Uterus (tissue), 2 donors: ENCODE results near the gene SNX14.

Source experiments
- POLR2A ChIP-seq, 2 donors: fragments of 450-650 bp; IDR thresholded peaks; one replicate each; pipeline ENCODE4 v1.6.1; 2016; ENCODE audit warnings: antibody characterized with exemption in 2 of 2, mild to moderate bottlenecking in 1 of 2, moderate library complexity in 1 of 2
- TF ChIP-seq, protein P1 (sequence below), 4 experiments: fragments of 200-600 bp in 2 of 4; fragments of 450-650 bp in 2 of 4; sonication (generic) in 2 of 4; IDR thresholded peaks; one replicate each; pipeline ENCODE4 v1.5.1; 2016 to 2019; ENCODE audit warnings: antibody characterized with exemption in 4 of 4, mild to moderate bottlenecking in 2 of 4, moderate library complexity in 1 of 4

DNA sequence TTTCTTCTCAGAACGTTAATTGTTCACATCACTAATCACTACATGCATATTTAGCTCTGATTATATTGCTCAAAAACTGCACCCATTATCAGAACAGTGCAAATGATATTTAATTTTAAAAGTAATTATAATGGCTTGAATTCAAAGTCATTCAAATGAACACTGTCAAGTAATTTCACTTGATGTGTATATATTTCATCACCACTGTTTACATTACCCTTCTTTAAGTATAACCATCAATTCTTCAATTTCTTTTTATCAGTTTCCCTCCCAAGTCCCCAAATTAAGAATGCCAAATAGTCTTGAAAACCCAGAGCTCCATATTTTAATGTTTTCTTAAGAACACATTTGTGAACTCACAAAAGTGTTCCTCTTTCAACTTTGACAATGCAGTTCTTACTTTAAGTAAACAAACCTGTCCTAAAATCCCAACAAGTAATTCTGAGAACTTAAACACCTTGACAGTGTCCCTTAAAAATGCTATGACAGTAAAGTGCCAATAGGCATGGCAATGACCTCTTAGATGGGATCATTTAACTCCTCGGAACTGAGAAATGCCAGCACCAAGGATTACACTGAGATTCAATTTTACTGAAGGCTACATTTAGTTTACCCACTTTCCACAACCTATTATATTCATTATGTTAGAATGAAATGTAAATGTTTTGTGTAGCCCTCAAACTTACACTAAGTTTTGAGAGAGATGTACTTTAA, 16.7 kb upstream of the SNX14 start:
- TF ChIP-seq, protein P1, sequence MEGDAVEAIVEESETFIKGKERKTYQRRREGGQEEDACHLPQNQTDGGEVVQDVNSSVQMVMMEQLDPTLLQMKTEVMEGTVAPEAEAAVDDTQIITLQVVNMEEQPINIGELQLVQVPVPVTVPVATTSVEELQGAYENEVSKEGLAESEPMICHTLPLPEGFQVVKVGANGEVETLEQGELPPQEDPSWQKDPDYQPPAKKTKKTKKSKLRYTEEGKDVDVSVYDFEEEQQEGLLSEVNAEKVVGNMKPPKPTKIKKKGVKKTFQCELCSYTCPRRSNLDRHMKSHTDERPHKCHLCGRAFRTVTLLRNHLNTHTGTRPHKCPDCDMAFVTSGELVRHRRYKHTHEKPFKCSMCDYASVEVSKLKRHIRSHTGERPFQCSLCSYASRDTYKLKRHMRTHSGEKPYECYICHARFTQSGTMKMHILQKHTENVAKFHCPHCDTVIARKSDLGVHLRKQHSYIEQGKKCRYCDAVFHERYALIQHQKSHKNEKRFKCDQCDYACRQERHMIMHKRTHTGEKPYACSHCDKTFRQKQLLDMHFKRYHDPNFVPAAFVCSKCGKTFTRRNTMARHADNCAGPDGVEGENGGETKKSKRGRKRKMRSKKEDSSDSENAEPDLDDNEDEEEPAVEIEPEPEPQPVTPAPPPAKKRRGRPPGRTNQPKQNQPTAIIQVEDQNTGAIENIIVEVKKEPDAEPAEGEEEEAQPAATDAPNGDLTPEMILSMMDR (IDR thresholded peaks at IDR 0.05): no peak
- no peak for TF ChIP-seq POLR2A (IDR thresholded peaks at IDR 0.05)
